ENCODE results near the gene CEP44. TPM values are rescaled to one million over a fixed set of nuclear protein-coding genes. Genes with fewer than 3 reads are reported as not detected.

CEP44 gene, protein sequence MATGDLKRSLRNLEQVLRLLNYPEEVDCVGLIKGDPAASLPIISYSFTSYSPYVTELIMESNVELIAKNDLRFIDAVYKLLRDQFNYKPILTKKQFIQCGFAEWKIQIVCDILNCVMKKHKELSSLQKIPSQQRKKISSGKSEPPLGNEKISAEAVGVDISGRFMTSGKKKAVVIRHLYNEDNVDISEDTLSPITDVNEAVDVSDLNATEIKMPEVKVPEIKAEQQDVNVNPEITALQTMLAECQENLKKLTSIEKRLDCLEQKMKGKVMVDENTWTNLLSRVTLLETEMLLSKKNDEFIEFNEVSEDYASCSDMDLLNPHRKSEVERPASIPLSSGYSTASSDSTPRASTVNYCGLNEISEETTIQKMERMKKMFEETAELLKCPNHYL
- total RNA-seq: 17.4 and 19.6 TPM in 2 replicates

DNA sequence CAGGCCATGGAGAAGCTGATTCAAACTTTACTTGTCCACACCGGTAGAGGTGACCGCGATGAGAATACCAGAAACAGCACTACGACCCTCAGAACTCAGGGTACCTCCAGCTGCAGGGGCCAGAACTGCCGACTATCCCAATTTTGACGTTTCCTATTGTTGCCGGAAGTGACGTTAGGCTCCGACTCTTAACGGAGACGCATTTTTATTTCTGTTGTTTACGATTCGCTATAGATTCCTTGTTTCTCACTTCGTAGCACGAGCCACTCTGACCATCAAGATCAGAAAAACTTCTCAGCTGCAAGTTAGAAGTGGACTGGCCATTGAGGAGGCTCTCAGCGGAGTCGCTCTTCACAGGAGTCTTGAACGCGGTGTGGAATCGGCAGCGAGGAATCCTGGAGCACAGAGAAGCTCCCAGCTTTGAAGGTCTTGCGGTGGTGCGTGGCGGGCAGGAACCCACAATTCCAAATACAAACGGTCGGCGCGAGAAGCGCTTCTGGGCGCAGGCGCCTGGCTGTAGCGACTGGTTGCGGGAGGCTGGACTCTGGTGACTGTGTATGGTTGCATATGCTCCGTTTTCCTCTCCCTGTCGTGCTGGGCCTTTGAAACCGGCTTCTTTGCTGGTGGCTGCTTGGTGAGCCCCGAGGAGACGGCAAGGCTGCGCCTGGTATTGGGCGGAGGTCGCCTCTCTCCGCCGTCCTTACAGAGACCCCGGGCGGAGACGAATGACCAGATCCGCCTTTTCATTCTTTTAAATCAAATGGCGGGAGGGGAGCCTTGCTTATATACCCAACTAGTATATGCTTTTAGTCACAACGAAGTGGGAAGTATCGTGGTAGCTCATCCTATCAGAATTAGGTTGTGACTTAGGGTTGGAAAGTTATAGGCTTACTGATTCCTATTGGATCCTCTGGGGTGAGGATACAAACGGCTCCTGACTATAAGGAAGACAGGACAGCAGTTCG, at the start of gene CEP44, which contains the start of gene FBXO8:
TSS of gene CEP44 (plus strand) at position 405 of the 965 bp plus-strand sequence. CDS start 15,211 bp downstream, outside the sequence.
TSS of gene FBXO8 (minus strand) at position 161 of the 965 bp plus-strand sequence. CDS start 20,575 bp downstream, outside the sequence.
- no peaks in the 10 kb centered on the region for H3K27me3 Mint-ChIP-seq (ENCODE audit: low read depth)
- DNase-seq (ENCODE audit: low spot score): peak; percentile 61
- peaks cover 20% of the 10 kb centered on the region for H3K36me3 Mint-ChIP-seq (ENCODE audit: low read depth)
- intact Hi-C loops (cut with micrococcal nuclease): loop anchor here (1.0 to 10.0 kb wide), 4 partner anchors 35 to 949 kb away; partner anchors contain the start of genes HMGB2 and SAP30
- H3K4me3 Mint-ChIP-seq (ENCODE audit: low read depth): peak within 1 kb of the TSS; percentile 98
- H3K9me3 Mint-ChIP-seq: peaks cover 8% of the 10 kb centered on the region
- H3K4me1 Mint-ChIP-seq (ENCODE audit: low read depth): peaks cover 57% of the 10 kb centered on the region
- peak within 1 kb of the TSS; percentile 99 for H3K27ac Mint-ChIP-seq

DNA sequence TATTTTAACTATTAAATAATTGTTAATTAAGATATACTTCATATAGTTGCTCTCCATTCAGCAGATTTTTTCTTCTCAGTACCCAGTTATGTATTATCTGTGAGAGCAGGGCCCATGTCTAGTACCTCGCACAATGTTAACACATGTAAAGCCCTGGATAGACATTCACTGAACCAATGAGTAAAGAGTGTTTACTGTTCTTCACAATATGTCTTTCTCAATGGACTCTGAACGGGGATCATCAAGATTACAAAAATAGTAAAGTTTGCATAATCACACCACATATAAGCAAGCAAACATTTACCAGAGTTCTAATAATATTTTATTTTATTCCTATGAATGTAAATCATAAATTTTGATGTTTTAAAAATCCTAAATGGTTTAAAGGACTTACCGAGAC, 47.4 kb upstream of the CEP44 start:
- H3K9me3 Mint-ChIP-seq: no peaks in the 10 kb centered on the region
- intact Hi-C loops (cut with micrococcal nuclease): no loop called here
- H3K27ac Mint-ChIP-seq: no peak overlapping the region
- H3K4me1 Mint-ChIP-seq (ENCODE audit: low read depth): no peaks in the 10 kb centered on the region
- DNase-seq (ENCODE audit: low spot score): no peak
- peaks cover 5% of the 10 kb centered on the region for H3K36me3 Mint-ChIP-seq (ENCODE audit: low read depth)
- H3K4me3 Mint-ChIP-seq (ENCODE audit: low read depth): no peak overlapping the region
- no peaks in the 10 kb centered on the region for H3K27me3 Mint-ChIP-seq (ENCODE audit: low read depth)

DNA sequence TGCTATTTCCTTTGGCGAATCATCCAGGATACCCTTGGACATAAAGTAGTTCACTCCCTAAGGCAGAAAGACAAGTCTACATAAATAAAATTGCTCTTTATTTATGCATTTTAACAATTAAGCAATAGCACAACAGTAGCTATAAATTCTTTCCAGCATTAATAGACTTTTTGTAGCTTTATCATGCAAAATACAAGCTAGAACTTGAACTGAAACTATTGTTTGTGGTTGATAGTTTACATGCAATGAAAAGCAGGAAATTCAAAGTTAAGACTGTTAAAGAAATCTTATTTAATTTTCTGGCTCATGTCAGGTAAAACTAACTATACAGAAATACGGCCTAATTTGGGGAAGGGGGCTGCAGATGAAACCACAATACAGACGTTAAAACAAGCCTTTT, 42.5 kb upstream of the CEP44 start:
- no peak overlapping the region for H3K4me3 Mint-ChIP-seq (ENCODE audit: low read depth)
- H3K9me3 Mint-ChIP-seq: no peaks in the 10 kb centered on the region
- intact Hi-C loops (cut with micrococcal nuclease): no loop called here
- DNase-seq (ENCODE audit: low spot score): no peak
- H3K36me3 Mint-ChIP-seq (ENCODE audit: low read depth): peaks cover 5% of the 10 kb centered on the region
- no peak overlapping the region for H3K27ac Mint-ChIP-seq
- peaks cover 3% of the 10 kb centered on the region for H3K4me1 Mint-ChIP-seq (ENCODE audit: low read depth)
- H3K27me3 Mint-ChIP-seq (ENCODE audit: low read depth): no peaks in the 10 kb centered on the region

DNA sequence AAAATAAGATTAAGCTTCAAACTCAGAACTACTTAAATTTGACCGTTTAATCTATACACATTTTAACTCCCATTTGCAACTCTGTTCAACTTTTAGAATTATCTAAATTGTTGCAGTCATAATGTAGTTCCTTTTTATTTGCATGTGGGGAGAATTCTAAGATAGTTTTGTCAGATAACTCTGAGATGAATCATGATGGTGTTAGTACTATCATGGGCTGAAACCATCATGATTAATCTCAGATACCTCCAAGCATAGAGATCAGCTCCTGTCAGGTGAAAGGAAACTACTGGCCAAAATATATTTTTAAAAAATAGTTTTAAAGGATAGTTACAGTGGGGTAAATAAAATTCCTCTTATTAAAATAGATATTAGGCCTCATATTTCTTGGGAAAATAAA, 39.3 kb upstream of the CEP44 start:
- H3K4me3 Mint-ChIP-seq (ENCODE audit: low read depth): no peak overlapping the region
- H3K27me3 Mint-ChIP-seq (ENCODE audit: low read depth): no peaks in the 10 kb centered on the region
- H3K36me3 Mint-ChIP-seq (ENCODE audit: low read depth): no peaks in the 10 kb centered on the region
- no peak overlapping the region for H3K27ac Mint-ChIP-seq
- no peaks in the 10 kb centered on the region for H3K9me3 Mint-ChIP-seq
- peaks cover 3% of the 10 kb centered on the region for H3K4me1 Mint-ChIP-seq (ENCODE audit: low read depth)
- no peak for DNase-seq (ENCODE audit: low spot score)
- intact Hi-C loops (cut with micrococcal nuclease): no loop called here

DNA sequence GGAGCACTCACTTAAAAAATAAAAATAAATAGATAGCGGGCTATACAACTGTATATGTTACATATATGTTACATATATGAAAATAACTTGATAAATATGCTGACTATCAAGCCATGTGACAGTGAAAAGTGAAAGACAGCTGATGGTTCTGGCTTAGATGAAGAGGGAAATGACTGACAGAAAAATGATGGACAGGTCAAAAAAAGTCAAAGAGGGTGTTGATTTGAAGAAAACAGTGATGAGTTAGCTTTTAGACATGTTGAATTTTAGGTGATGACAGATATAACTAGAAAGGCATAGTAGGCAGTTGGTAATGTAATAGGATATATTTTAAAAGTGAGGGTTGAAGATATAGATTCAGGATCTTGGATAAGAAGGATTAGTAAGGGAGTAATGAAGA, 38.0 kb upstream of the CEP44 start:
- intact Hi-C loops (cut with micrococcal nuclease): no loop called here
- H3K27me3 Mint-ChIP-seq (ENCODE audit: low read depth): no peaks in the 10 kb centered on the region
- no peaks in the 10 kb centered on the region for H3K36me3 Mint-ChIP-seq (ENCODE audit: low read depth)
- H3K4me1 Mint-ChIP-seq (ENCODE audit: low read depth): peaks cover 3% of the 10 kb centered on the region
- no peak for DNase-seq (ENCODE audit: low spot score)
- no peak overlapping the region for H3K27ac Mint-ChIP-seq
- no peaks in the 10 kb centered on the region for H3K9me3 Mint-ChIP-seq
- no peak overlapping the region for H3K4me3 Mint-ChIP-seq (ENCODE audit: low read depth)

DNA sequence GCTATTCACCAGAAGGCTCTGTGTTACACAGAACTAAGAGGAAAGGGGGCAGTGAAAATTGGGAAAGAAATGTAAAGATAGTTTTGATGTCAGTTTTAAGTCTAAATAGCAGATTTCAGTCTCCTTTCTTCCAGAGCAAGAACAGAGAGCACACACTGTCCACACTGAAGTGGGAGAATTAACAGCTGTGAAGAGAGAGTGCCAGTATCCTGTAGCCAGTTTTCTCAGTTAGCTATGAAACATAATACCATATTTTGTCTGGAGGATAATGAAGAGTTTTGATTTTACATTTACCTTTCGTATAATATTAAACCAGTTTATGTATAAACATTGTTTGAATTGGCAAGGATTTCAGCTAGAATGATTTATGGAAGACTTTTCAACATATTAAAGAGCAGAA, 35.3 kb upstream of the CEP44 start:
- Mint-ChIP-seq H3K4me1 (ENCODE audit: low read depth) (peaks cover 3% of the 10 kb centered on the region), H3K9me3 (no peaks in the 10 kb centered on the region), H3K27ac (no peak overlapping the region), H3K27me3 (ENCODE audit: low read depth) (no peaks in the 10 kb centered on the region), H3K4me3 (ENCODE audit: low read depth) (no peak overlapping the region), H3K36me3 (ENCODE audit: low read depth) (no peaks in the 10 kb centered on the region)
- intact Hi-C loops (cut with micrococcal nuclease): no loop called here
- DNase-seq (ENCODE audit: low spot score): no peak

DNA sequence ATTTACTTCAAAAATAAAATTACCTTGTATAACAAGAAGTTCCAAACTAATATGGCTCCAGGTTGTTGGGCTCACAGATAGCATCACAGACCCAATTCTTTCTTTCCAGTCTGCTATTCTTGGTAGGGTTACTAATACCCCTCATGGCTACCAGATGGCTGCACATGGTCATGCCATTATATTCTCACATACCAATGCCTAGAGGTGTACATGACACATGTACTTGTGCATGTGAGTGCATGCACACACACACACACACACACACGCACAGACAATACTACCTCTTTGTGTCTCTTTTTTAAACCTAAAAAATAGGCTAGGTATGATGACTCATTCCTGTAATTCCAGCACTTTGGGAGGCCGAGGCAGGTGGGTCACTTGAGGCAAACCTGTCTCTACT, 31.3 kb upstream of the CEP44 start:
- no peaks in the 10 kb centered on the region for H3K4me1 Mint-ChIP-seq (ENCODE audit: low read depth)
- intact Hi-C loops (cut with micrococcal nuclease): no loop called here
- DNase-seq (ENCODE audit: low spot score): no peak
- H3K27ac Mint-ChIP-seq: no peak overlapping the region
- no peaks in the 10 kb centered on the region for H3K27me3 Mint-ChIP-seq (ENCODE audit: low read depth)
- H3K36me3 Mint-ChIP-seq (ENCODE audit: low read depth): no peaks in the 10 kb centered on the region
- no peaks in the 10 kb centered on the region for H3K9me3 Mint-ChIP-seq
- no peak overlapping the region for H3K4me3 Mint-ChIP-seq (ENCODE audit: low read depth)

DNA sequence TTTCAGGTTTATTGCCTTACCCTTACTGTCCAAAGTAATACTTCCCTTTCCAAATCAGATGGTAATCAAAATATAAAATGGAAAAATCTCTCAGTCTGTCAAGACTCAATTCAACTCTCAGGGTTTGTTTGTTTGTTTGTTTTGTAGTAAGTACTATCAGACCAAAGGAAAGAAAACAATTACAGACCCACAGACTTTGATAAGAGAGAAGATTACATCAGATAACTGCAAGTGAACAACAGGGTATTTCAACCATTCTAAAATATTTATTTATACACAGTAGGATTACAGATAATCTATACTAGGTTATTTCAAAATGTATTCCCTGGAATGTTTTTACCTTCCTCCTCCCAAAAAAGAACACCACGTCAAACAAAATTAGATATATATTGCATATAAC, 29.1 kb upstream of the CEP44 start:
- DNase-seq (ENCODE audit: low spot score): no peak
- H3K36me3 Mint-ChIP-seq (ENCODE audit: low read depth): no peaks in the 10 kb centered on the region

DNA sequence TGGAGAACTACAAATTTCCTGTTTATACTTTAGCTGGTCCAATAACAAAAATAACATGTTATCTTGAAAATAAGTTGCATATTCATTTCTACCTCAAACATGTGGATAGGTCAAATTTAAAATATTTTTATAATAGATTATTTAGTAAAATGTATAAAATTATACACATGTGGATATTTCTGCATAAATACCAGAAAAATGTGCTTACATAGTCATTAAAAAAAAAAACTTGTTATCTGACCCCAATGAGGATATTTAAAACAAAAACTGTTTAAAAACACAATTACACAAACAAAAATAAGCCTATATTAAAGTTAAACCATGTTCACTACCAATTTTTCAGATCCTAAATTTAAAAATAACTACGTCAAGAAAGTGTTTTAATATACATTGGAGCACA, 28.3 kb upstream of the CEP44 start:
- H3K27ac Mint-ChIP-seq: no peak overlapping the region
- intact Hi-C loops (cut with micrococcal nuclease): no loop called here
- H3K36me3 Mint-ChIP-seq (ENCODE audit: low read depth): no peaks in the 10 kb centered on the region

More for the DNA sequence above, 29.1 kb upstream of the CEP44 start:
- no peak overlapping the region for H3K4me3 Mint-ChIP-seq (ENCODE audit: low read depth)
- H3K27ac Mint-ChIP-seq: no peak overlapping the region
- H3K4me1 Mint-ChIP-seq (ENCODE audit: low read depth): no peaks in the 10 kb centered on the region
- intact Hi-C loops (cut with micrococcal nuclease): no loop called here
- no peaks in the 10 kb centered on the region for H3K27me3 Mint-ChIP-seq (ENCODE audit: low read depth)
- H3K9me3 Mint-ChIP-seq: no peaks in the 10 kb centered on the region

DNA sequence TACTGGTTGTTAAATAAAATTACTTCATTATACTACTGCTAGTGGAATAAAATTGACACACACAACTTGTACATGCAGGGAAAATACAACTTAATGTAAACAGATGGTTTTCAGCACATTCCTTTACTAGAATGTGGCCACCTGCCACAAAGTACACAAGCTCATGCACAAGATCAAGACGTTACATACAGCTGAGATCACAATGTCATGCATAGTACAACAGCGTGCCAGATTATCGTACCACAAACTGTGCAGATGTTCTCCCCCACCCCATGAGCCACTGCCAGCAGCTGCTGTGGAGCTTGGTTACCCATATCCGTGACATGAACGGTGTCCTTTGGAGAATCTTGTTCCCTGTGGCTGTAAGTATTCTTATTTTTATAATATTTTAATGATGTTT, 27.9 kb upstream of the CEP44 start:
- intact Hi-C loops (cut with micrococcal nuclease): no loop called here
- no peak for DNase-seq (ENCODE audit: low spot score)
- no peaks in the 10 kb centered on the region for H3K27me3 Mint-ChIP-seq (ENCODE audit: low read depth)
- no peak overlapping the region for H3K4me3 Mint-ChIP-seq (ENCODE audit: low read depth)
- H3K36me3 Mint-ChIP-seq (ENCODE audit: low read depth): no peaks in the 10 kb centered on the region
- no peaks in the 10 kb centered on the region for H3K4me1 Mint-ChIP-seq (ENCODE audit: low read depth)
- H3K27ac Mint-ChIP-seq: no peak overlapping the region
- H3K9me3 Mint-ChIP-seq: no peaks in the 10 kb centered on the region

More for the DNA sequence above, 28.3 kb upstream of the CEP44 start:
- no peak for DNase-seq (ENCODE audit: low spot score)
- no peaks in the 10 kb centered on the region for H3K9me3 Mint-ChIP-seq
- no peak overlapping the region for H3K4me3 Mint-ChIP-seq (ENCODE audit: low read depth)
- no peaks in the 10 kb centered on the region for H3K27me3 Mint-ChIP-seq (ENCODE audit: low read depth)
- H3K4me1 Mint-ChIP-seq (ENCODE audit: low read depth): no peaks in the 10 kb centered on the region

DNA sequence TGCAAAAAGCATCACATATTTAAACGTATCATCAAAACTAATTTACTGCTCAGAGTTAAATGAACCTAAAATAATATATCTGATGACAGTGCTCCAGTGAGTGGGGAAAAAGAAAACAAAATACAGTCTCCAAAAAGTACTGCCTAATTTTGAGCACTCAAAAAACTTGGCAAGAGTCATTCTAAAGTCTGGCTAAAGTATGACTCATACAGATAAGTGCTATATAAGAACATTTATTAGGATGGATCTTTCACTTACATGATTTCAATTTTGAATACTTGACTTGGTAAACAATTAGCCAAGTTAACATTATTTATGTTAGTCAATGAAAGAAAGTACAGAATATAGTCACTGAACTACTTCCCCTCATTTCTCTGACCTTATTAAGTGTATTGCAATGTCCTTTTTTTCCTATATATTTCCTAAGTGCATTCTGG, 27.4 kb upstream of the CEP44 start:
- Mint-ChIP-seq H3K27me3 (ENCODE audit: low read depth) (no peaks in the 10 kb centered on the region), H3K4me3 (ENCODE audit: low read depth) (no peak overlapping the region), H3K36me3 (ENCODE audit: low read depth) (no peaks in the 10 kb centered on the region), H3K27ac (no peak overlapping the region), H3K9me3 (no peaks in the 10 kb centered on the region), H3K4me1 (ENCODE audit: low read depth) (no peaks in the 10 kb centered on the region)
- no peak for DNase-seq (ENCODE audit: low spot score)
- intact Hi-C loops (cut with micrococcal nuclease): no loop called here

DNA sequence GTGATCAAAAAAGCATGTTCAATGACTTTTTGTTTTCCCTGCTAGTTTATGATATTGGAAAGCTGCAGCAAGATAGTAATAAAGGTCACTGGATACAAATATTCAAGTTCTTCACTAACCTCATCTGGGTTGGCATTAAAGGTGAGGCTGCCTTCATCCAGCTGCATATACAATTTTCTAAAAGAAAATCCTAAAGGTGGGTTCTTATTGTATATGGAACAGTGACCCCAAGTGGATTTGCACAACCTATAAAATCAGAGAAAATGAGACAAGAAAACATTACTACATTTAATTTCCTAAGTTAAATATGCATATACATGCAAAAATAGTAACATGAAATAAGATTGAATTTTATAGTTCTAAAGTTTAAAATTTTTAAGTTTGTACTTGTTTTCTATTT, 24.1 kb upstream of the CEP44 start:
- no peaks in the 10 kb centered on the region for H3K4me1 Mint-ChIP-seq (ENCODE audit: low read depth)
- H3K4me3 Mint-ChIP-seq (ENCODE audit: low read depth): no peak overlapping the region
- intact Hi-C loops (cut with micrococcal nuclease): no loop called here
- no peaks in the 10 kb centered on the region for H3K36me3 Mint-ChIP-seq (ENCODE audit: low read depth)
- H3K27ac Mint-ChIP-seq: no peak overlapping the region
- H3K9me3 Mint-ChIP-seq: no peaks in the 10 kb centered on the region
- no peak for DNase-seq (ENCODE audit: low spot score)
- H3K27me3 Mint-ChIP-seq (ENCODE audit: low read depth): no peaks in the 10 kb centered on the region

DNA sequence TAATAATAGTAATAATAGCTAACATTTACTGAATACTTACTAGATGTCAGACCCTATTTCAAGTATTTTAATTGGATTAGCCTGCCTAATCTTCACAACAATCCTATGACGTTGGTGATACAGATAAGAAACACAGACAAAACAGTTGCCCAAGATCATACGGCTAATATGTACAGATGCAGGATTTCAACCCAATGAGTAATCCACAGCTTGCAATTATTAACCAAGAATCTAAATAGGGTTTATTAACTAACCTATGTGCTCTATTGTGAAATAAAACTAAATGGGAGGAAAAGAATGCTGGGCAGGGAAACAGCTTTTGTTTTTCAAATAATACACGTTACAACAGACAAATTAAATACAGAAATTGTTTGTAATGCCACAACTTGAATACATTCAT, 23.6 kb upstream of the CEP44 start:
- Mint-ChIP-seq H3K4me1 (ENCODE audit: low read depth) (no peaks in the 10 kb centered on the region), H3K9me3 (no peaks in the 10 kb centered on the region), H3K36me3 (ENCODE audit: low read depth) (no peaks in the 10 kb centered on the region), H3K4me3 (ENCODE audit: low read depth) (no peak overlapping the region), H3K27me3 (ENCODE audit: low read depth) (no peaks in the 10 kb centered on the region), H3K27ac (no peak overlapping the region)
- no peak for DNase-seq (ENCODE audit: low spot score)
- intact Hi-C loops (cut with micrococcal nuclease): no loop called here

All from activated T-helper 2 cell treated with anti-CD3 and anti-CD28 coated beads, Interferon-gamma antibody, Interleukin-2, Interleukin-4, amounts not matched to agents 10 μg/mL and 5 μg/mL and 100 μg/mL, durations not matched to agents 14 hours and 24 hours and 36 hours (primary cell).